ENCODE measurements around the gene INO80E.

The INO80E gene

DNA sequence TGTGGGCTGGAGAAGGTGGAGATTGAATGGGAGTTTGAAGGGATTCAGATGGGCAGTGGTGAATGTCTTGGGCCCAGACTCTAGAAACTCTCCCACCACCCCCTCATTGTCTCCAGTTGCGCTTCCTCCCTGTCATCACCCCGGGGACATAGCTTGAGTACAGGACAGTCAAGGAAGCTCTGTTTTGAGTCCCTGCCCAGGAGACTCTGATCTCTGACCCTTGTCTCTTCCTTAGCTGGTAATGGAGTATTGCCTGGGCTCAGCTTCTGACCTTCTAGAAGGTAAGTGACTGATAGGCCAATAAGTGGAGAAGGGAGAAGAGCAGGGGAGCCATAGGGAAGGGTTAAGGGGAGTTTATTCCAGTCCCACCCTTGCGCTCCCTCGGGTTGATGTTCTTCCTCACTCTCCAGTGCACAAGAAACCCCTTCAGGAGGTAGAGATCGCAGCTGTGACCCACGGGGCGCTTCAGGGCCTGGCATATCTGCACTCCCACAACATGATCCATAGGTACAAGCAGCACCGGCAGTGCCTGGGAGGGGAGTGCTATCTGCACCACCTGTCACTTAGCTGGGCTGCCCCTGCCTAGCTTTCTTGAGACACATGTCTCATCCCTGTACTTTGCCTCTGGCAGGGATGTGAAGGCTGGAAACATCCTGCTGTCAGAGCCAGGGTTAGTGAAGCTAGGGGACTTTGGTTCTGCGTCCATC lies 17.3 kb upstream of the INO80E start:
- no peak overlapping the region for H3K4me3 ChIP-seq (ENCODE audit: low read length)
- peaks cover 8% of the 10 kb centered on the region for H3K4me1 ChIP-seq (ENCODE audit: control insufficient read depth, insufficient read depth, low read length)
- H3K27me3 ChIP-seq (ENCODE audit: control insufficient read depth, insufficient read depth, low read length), result no peaks in the 10 kb centered on the region
- no peak overlapping the region for H3K9ac ChIP-seq (ENCODE audit: low read length)
- H3K36me3 ChIP-seq (ENCODE audit: control insufficient read depth, insufficient read depth, low read length), result peaks cover 48% of the 10 kb centered on the region
- no peak overlapping the region for H3K27ac ChIP-seq (ENCODE audit: low read depth, low read length)

GRCh38 chr16:29982560-29983419 lies 13.3 kb upstream of the INO80E start:
- H3K36me3 ChIP-seq (ENCODE audit: control insufficient read depth, insufficient read depth, low read length), result peaks cover 74% of the 10 kb centered on the region
- no peaks in the 10 kb centered on the region for H3K4me1 ChIP-seq (ENCODE audit: control insufficient read depth, insufficient read depth, low read length)

DNA sequence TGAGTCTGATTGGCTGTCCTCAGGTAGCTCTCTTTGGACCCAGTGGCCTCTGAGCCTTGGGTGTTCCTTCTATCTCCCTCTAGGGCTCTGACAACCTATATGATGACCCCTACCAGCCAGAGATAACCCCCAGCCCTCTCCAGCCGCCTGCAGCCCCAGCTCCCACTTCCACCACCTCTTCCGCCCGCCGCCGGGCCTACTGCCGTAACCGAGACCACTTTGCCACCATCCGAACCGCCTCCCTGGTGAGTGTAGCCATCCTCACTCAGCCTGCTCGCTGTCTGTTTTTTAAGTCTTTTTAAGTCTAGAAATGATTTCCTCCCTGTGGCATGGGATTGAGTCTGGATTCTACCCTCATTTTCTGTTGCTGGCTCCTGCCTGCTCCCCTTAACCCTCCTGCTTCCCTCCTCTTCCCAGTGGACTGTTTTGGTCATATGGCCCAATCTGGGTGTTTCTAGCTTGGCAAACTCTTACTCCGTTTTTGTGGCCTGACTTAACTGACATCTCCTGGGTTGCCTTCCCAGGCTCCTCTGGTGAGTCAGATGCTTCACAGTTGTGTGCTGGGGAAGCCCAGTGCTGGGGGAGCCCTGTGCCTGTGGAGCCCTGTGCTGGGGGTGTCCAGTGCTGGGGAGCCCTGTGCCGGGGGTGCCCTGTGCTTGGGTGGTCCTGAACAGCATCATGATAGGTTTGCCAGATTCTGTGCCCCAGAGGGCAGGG lies 12.5 kb upstream of the INO80E start:
- Histone ChIP-seq H3K4me3 (ENCODE audit: low read length) (no peak overlapping the region), H3K4me1 (ENCODE audit: control insufficient read depth, insufficient read depth, low read length) (no peaks in the 10 kb centered on the region), H3K9ac (ENCODE audit: low read length) (no peak overlapping the region), H3K36me3 (ENCODE audit: control insufficient read depth, insufficient read depth, low read length) (peaks cover 67% of the 10 kb centered on the region), H3K27ac (ENCODE audit: low read depth, low read length) (no peak overlapping the region), H3K27me3 (ENCODE audit: control insufficient read depth, insufficient read depth, low read length) (no peaks in the 10 kb centered on the region)

More at GRCh38 chr16:29982560-29983419, 13.3 kb upstream of the INO80E start:
- H3K4me3 ChIP-seq (ENCODE audit: low read length), result no peak overlapping the region
- no peak overlapping the region for H3K9ac ChIP-seq (ENCODE audit: low read length)
- no peak overlapping the region for H3K27ac ChIP-seq (ENCODE audit: low read depth, low read length)
- H3K27me3 ChIP-seq (ENCODE audit: control insufficient read depth, insufficient read depth, low read length), result no peaks in the 10 kb centered on the region

DNA sequence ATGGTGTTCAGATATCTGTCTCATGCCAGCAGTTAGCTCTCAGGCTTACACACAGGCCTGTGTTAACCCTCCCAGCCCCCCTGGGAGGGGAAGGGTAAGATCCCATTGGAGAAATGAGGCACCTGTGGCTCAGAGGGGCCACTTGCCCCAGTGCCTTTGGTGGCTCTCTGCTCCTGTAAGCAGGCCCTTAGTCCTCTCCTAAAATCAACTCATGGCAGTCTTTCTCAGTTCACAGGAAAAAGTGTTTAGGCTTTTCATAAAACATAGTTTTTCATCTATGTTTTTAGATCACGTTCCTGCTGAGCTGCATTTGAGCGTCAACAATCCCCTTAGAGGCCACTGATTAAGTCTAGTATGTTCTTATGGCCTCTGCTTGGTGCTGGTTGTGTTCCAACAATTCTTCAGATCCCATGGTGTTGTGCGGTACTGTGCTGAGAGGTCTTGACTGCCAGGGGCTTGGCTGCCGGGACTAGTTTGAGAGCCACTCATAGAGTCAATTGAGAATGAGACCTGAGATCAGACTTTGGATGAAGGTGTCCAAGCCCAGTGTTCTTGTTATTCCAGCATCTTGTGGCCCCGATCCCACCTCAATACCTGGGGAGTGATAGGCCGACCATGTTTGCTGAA lies 11.8 kb upstream of the INO80E start:
- Histone ChIP-seq H3K9ac (ENCODE audit: low read length) (no peak overlapping the region), H3K4me3 (ENCODE audit: low read length) (no peak overlapping the region), H3K4me1 (ENCODE audit: control insufficient read depth, insufficient read depth, low read length) (no peaks in the 10 kb centered on the region), H3K27ac (ENCODE audit: low read depth, low read length) (no peak overlapping the region), H3K36me3 (ENCODE audit: control insufficient read depth, insufficient read depth, low read length) (peaks cover 64% of the 10 kb centered on the region), H3K27me3 (ENCODE audit: control insufficient read depth, insufficient read depth, low read length) (no peaks in the 10 kb centered on the region)

- no peak overlapping the region for H3K9ac ChIP-seq (ENCODE audit: low read length)
- H3K4me3 ChIP-seq (ENCODE audit: low read length), result no peak overlapping the region
- H3K27me3 ChIP-seq (ENCODE audit: control insufficient read depth, insufficient read depth, low read length), result no peaks in the 10 kb centered on the region
- H3K4me1 ChIP-seq (ENCODE audit: control insufficient read depth, insufficient read depth, low read length), result no peaks in the 10 kb centered on the region
- peaks cover 64% of the 10 kb centered on the region for H3K36me3 ChIP-seq (ENCODE audit: control insufficient read depth, insufficient read depth, low read length)
- no peak overlapping the region for H3K27ac ChIP-seq (ENCODE audit: low read depth, low read length)
These were observed 11.3 kb upstream of the INO80E start for GRCh38 chr16:29984764-29985147.

DNA sequence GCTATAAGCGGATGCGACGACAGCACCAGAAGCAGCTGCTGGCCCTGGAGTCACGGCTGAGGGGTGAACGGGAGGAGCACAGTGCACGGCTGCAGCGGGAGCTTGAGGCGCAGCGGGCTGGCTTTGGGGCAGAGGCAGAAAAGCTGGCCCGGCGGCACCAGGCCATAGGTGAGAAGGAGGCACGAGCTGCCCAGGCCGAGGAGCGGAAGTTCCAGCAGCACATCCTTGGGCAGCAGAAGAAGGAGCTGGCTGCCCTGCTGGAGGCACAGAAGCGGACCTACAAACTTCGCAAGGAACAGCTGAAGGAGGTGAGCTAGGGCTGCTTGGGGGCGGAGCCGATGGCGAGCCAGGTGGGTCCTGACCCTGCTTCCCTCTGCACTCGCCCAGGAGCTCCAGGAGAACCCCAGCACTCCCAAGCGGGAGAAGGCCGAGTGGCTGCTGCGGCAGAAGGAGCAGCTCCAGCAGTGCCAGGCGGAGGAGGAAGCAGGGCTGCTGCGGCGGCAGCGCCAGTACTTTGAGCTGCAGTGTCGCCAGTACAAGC lies 10.7 kb upstream of the INO80E start:
- Histone ChIP-seq H3K9ac (ENCODE audit: low read length) (no peak overlapping the region), H3K4me3 (ENCODE audit: low read length) (no peak overlapping the region), H3K27me3 (ENCODE audit: control insufficient read depth, insufficient read depth, low read length) (no peaks in the 10 kb centered on the region), H3K27ac (ENCODE audit: low read depth, low read length) (no peak overlapping the region), H3K36me3 (ENCODE audit: control insufficient read depth, insufficient read depth, low read length) (peaks cover 58% of the 10 kb centered on the region), H3K4me1 (ENCODE audit: control insufficient read depth, insufficient read depth, low read length) (no peaks in the 10 kb centered on the region)

- H3K9ac ChIP-seq (ENCODE audit: low read length), result no peak overlapping the region
- H3K36me3 ChIP-seq (ENCODE audit: control insufficient read depth, insufficient read depth, low read length), result peaks cover 59% of the 10 kb centered on the region
These were observed 9.8 kb upstream of the INO80E start for GRCh38 chr16:29986231-29986630.

DNA sequence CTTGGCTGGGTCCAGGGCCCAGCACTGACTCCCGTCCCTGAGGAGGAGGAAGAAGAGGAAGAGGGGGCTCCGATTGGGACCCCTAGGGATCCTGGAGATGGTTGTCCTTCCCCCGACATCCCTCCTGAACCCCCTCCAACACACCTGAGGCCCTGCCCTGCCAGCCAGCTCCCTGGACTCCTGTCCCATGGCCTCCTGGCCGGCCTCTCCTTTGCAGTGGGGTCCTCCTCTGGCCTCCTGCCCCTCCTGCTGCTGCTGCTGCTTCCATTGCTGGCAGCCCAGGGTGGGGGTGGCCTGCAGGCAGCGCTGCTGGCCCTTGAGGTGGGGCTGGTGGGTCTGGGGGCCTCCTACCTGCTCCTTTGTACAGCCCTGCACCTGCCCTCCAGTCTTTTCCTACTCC lies 9.1 kb upstream of the INO80E start:
- H3K36me3 ChIP-seq (ENCODE audit: control insufficient read depth, insufficient read depth, low read length), result peaks cover 54% of the 10 kb centered on the region
- no peaks in the 10 kb centered on the region for H3K27me3 ChIP-seq (ENCODE audit: control insufficient read depth, insufficient read depth, low read length)
- no peak overlapping the region for H3K27ac ChIP-seq (ENCODE audit: low read depth, low read length)
- no peak overlapping the region for H3K4me3 ChIP-seq (ENCODE audit: low read length)
- H3K4me1 ChIP-seq (ENCODE audit: control insufficient read depth, insufficient read depth, low read length), result no peaks in the 10 kb centered on the region
- no peak overlapping the region for H3K9ac ChIP-seq (ENCODE audit: low read length)

More at GRCh38 chr16:29986231-29986630, 9.8 kb upstream of the INO80E start:
- H3K27me3 ChIP-seq (ENCODE audit: control insufficient read depth, insufficient read depth, low read length), result no peaks in the 10 kb centered on the region
- H3K27ac ChIP-seq (ENCODE audit: low read depth, low read length), result no peak overlapping the region
- H3K4me3 ChIP-seq (ENCODE audit: low read length), result no peak overlapping the region
- no peaks in the 10 kb centered on the region for H3K4me1 ChIP-seq (ENCODE audit: control insufficient read depth, insufficient read depth, low read length)

GRCh38 chr16:29987371-29988085 lies 8.5 kb upstream of the INO80E start:
- Histone ChIP-seq H3K27me3 (ENCODE audit: control insufficient read depth, insufficient read depth, low read length) (no peaks in the 10 kb centered on the region), H3K4me3 (ENCODE audit: low read length) (no peak overlapping the region), H3K4me1 (ENCODE audit: control insufficient read depth, insufficient read depth, low read length) (no peaks in the 10 kb centered on the region), H3K27ac (ENCODE audit: low read depth, low read length) (no peak overlapping the region), H3K9ac (ENCODE audit: low read length) (no peak overlapping the region), H3K36me3 (ENCODE audit: control insufficient read depth, insufficient read depth, low read length) (peaks cover 52% of the 10 kb centered on the region)

DNA sequence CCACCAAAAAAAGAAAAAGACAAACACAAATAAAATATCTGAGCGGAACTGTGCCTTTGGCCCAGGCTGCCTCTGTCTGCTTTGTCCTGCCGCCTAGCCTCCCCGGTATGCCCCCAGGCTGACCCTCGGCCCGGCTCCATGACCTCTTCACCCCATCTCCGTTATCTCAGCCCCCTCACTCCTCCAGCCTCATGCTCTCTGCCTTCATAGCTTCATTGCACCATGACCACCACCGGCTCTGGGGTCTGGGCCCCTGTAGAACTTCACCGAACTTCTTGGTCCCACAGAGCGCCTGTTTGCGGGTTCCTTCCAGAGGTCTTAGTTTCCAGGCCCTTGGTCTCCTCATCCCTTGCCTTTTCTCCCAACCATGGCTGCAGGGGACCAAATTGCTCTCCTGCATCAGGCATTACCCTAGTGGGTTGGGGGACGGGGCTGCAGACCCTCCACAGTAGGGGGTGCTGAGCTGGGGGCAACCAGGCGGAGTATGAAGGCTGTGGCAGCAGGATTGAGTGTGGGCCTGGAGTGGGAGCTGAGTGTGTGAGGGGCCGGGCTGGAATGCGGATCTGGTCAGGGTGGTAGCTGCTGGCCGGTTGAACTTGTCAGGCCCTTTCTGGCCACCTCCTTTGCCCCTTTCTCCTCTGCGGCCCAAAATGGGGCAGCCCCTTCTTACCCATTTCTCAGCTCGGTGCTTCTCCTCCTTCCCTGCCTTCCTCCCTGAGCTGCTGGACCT lies 7.5 kb upstream of the INO80E start:
- Histone ChIP-seq H3K27me3 (ENCODE audit: control insufficient read depth, insufficient read depth, low read length) (no peaks in the 10 kb centered on the region), H3K27ac (ENCODE audit: low read depth, low read length) (no peak overlapping the region), H3K9ac (ENCODE audit: low read length) (no peak overlapping the region), H3K36me3 (ENCODE audit: control insufficient read depth, insufficient read depth, low read length) (peaks cover 48% of the 10 kb centered on the region), H3K4me3 (ENCODE audit: low read length) (no peak overlapping the region), H3K4me1 (ENCODE audit: control insufficient read depth, insufficient read depth, low read length) (no peaks in the 10 kb centered on the region)
